ENCODE results near the gene HSD11B1. TPM values are rescaled to one million over a fixed set of nuclear protein-coding genes. Genes with fewer than 3 reads are reported as not detected.
A peak's percentile ranks its signal among the peaks of the same experiment; 100 is the strongest.

Gene HSD11B1
- total RNA-seq, 6 experiments from 2014 or later: not detected

GRCh38 chr1:209672705-209673630 is 31.7 kb upstream of the HSD11B1 start:
- H3K9me3 Mint-ChIP-seq: peaks cover 3% of the 10 kb centered on the region; the same call in 1 of the 2 replicates
- H3K4me1 Mint-ChIP-seq (ENCODE audit: low read depth): peaks cover 33% of the 10 kb centered on the region
- peaks cover 5% of the 10 kb centered on the region; the same call in 1 of the 2 replicates for H3K36me3 Mint-ChIP-seq (ENCODE audit: low read depth)
- no peak overlapping the region for H3K4me3 Mint-ChIP-seq
- DNase-seq: no peak
- TF ChIP-seq, protein P1, sequence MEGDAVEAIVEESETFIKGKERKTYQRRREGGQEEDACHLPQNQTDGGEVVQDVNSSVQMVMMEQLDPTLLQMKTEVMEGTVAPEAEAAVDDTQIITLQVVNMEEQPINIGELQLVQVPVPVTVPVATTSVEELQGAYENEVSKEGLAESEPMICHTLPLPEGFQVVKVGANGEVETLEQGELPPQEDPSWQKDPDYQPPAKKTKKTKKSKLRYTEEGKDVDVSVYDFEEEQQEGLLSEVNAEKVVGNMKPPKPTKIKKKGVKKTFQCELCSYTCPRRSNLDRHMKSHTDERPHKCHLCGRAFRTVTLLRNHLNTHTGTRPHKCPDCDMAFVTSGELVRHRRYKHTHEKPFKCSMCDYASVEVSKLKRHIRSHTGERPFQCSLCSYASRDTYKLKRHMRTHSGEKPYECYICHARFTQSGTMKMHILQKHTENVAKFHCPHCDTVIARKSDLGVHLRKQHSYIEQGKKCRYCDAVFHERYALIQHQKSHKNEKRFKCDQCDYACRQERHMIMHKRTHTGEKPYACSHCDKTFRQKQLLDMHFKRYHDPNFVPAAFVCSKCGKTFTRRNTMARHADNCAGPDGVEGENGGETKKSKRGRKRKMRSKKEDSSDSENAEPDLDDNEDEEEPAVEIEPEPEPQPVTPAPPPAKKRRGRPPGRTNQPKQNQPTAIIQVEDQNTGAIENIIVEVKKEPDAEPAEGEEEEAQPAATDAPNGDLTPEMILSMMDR (IDR thresholded peaks at IDR 0.05): no peak
- H3K27me3 Mint-ChIP-seq (ENCODE audit: insufficient read depth): peaks cover 9% of the 10 kb centered on the region
- H3K27ac Mint-ChIP-seq: no peak overlapping the region

DNA sequence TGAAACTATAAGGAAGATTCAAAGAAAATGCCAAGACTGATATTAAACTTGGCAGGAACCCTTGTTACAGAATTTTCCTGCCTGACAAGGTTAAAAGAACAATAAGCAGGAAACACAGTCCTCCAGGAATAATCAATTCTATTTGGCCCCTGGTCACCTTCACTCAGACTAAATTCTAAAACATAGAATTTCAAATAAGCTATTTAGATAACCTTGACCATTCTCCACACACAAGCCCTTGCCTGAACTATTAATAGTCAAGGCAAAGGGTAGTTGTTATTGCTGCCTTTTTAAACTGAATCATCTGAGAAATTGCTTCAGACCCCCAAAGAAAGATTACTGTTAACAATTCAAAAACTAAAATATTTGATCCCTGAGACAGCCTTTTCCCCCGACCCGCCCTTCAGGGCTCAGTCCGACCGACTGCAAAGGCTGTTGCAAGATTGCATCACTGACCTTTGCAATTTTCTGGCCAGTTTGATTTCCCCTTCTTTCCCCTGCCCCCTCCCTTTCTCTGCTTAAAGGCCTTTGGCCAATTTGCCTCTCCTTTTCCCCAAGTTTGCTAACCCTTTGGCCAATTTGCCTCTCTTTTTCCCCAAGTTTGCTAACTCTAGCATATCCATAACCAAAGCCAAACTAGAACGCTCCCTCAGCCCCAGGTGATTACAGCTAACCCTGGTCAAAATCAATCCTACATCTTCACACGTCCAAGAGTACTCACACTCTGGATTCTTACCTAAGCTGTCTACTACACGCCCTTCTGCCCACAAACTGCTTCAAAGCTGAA is 30.8 kb upstream of the HSD11B1 start:
- Mint-ChIP-seq H3K4me3 (no peak overlapping the region), H3K27me3 (ENCODE audit: insufficient read depth) (peaks cover 13% of the 10 kb centered on the region), H3K27ac (no peak overlapping the region), H3K9me3 (peaks cover 3% of the 10 kb centered on the region; the same call in 1 of the 2 replicates), H3K4me1 (ENCODE audit: low read depth) (peaks cover 33% of the 10 kb centered on the region), H3K36me3 (ENCODE audit: low read depth) (peaks cover 5% of the 10 kb centered on the region; the same call in 1 of the 2 replicates)
- TF ChIP-seq, protein P1 (IDR thresholded peaks at IDR 0.05): no peak
- DNase-seq: no peak

GRCh38 chr1:209674957-209675564 is 29.6 kb upstream of the HSD11B1 start, which contains the start of gene G0S2:
Gene G0S2, plus strand, starts transcription at chr1:209675412. Its CDS starts 273 bp downstream, at chr1:209675685.
- TF ChIP-seq, protein P1 (IDR thresholded peaks at IDR 0.05): no peak
- Mint-ChIP-seq H3K36me3 (ENCODE audit: low read depth) (peaks cover 5% of the 10 kb centered on the region; the same call in 1 of the 2 replicates), H3K4me1 (ENCODE audit: low read depth) (peaks cover 33% of the 10 kb centered on the region), H3K9me3 (peaks cover 3% of the 10 kb centered on the region; the same call in 1 of the 2 replicates), H3K27ac (no peak within 1 kb of the TSS), H3K4me3 (peak within 1 kb of the TSS; percentile 84), H3K27me3 (ENCODE audit: insufficient read depth) (peaks cover 19% of the 10 kb centered on the region)
- peak; percentile 24 for DNase-seq

GRCh38 chr1:209675565-209676154 is 29.0 kb upstream of the HSD11B1 start:
- Mint-ChIP-seq H3K27ac (no peak overlapping the region), H3K4me3 (peak overlapping the region; percentile 84), H3K9me3 (peaks cover 3% of the 10 kb centered on the region; the same call in 1 of the 2 replicates), H3K27me3 (ENCODE audit: insufficient read depth) (peaks cover 23% of the 10 kb centered on the region), H3K36me3 (ENCODE audit: low read depth) (peaks cover 5% of the 10 kb centered on the region; the same call in 1 of the 2 replicates), H3K4me1 (ENCODE audit: low read depth) (peaks cover 33% of the 10 kb centered on the region)
- TF ChIP-seq, protein P1 (IDR thresholded peaks at IDR 0.05): peak; percentile 16; the same call in 1 of the 2 replicates
- DNase-seq: no peak
